ENCODE measurements around the gene SERPINB7. TPM values are rescaled to one million over a fixed set of nuclear protein-coding genes. Genes with fewer than 3 reads are reported as not detected.
"Not testable (repeated sequence)": the region's sequence is repeated elsewhere in the genome, so short reads cannot be mapped to it uniquely, and the experiment has no call there.

Gene SERPINB7
- total and polyA plus RNA-seq, 8 donors, result 0.24 to 0.32 TPM; not detected in 6

- peaks cover 0 to 26% of the 10 kb centered on the region in 2 donors for H3K9me3 ChIP-seq
- no peak overlapping the region for H3K4me3 ChIP-seq
- H3K36me3 ChIP-seq, result no peaks in the 10 kb centered on the region
- TF ChIP-seq CTCF (IDR thresholded peaks at IDR 0.05), result no peak
- intact Hi-C loops (cut with DNase I), result no loop called here
- H3K27ac ChIP-seq, result no peak overlapping the region
- DNase-seq, result no peak
- H3K4me1 ChIP-seq, result no peaks in the 10 kb centered on the region
- ATAC-seq, result no peak
- H3K27me3 ChIP-seq, result no peaks in the 10 kb centered on the region
Measured at GRCh38 chr18:63757541-63757940, 17.7 kb upstream of the SERPINB7 start.

GRCh38 chr18:63758615-63759240 is 16.5 kb upstream of the SERPINB7 start:
- H3K27me3 ChIP-seq, result no peaks in the 10 kb centered on the region
- TF ChIP-seq CTCF (IDR thresholded peaks at IDR 0.05), result no peak
- no peak overlapping the region for H3K27ac ChIP-seq
- H3K4me1 ChIP-seq, result no peaks in the 10 kb centered on the region
- intact Hi-C loops (cut with DNase I), result no loop called here
- no peaks in the 10 kb centered on the region for H3K36me3 ChIP-seq
- no peak for DNase-seq
- peaks cover 0 to 26% of the 10 kb centered on the region in 2 donors for H3K9me3 ChIP-seq
- ATAC-seq, result no peak
- no peak overlapping the region for H3K4me3 ChIP-seq

- H3K4me1 ChIP-seq; intact Hi-C loops (cut with DNase I); H3K36me3 ChIP-seq; ATAC-seq; DNase-seq; H3K4me3 ChIP-seq; H3K27me3 ChIP-seq; H3K27ac ChIP-seq: not testable (repeated sequence)
- peaks cover 0 to 26% of the 10 kb centered on the region in 2 donors for H3K9me3 ChIP-seq
Measured at GRCh38 chr18:63759786-63760185, 15.4 kb upstream of the SERPINB7 start.

GRCh38 chr18:63762518-63762917 is 12.7 kb upstream of the SERPINB7 start:
- no peaks in the 10 kb centered on the region for H3K27me3 ChIP-seq
- H3K9me3 ChIP-seq, result peaks cover 0 to 26% of the 10 kb centered on the region in 2 donors
- no peak overlapping the region for H3K27ac ChIP-seq
- no peak overlapping the region for H3K4me3 ChIP-seq
- H3K36me3 ChIP-seq, result no peaks in the 10 kb centered on the region
- no peaks in the 10 kb centered on the region for H3K4me1 ChIP-seq
- DNase-seq (no peak), ATAC-seq (no peak)
- intact Hi-C loops (cut with DNase I), result no loop called here
- TF ChIP-seq CTCF (IDR thresholded peaks at IDR 0.05), result no peak

- TF ChIP-seq CTCF (IDR thresholded peaks at IDR 0.05), result no peak
- no peaks in the 10 kb centered on the region for H3K27me3 ChIP-seq
- DNase-seq, result no peak
- no peak for ATAC-seq
- H3K27ac ChIP-seq, result no peak overlapping the region
- H3K36me3 ChIP-seq, result no peaks in the 10 kb centered on the region
- H3K4me1 ChIP-seq, result no peaks in the 10 kb centered on the region
- intact Hi-C loops (cut with DNase I), result no loop called here
- no peak overlapping the region for H3K4me3 ChIP-seq
- H3K9me3 ChIP-seq, result peaks cover 0 to 24% of the 10 kb centered on the region in 2 donors
Measured at GRCh38 chr18:63763831-63764600, 11.2 kb upstream of the SERPINB7 start.

Data from left lung (tissue), 10 donors.